ENCODE results near the gene ZNF695. TPM values are rescaled to one million over a fixed set of nuclear protein-coding genes. Genes with fewer than 3 reads are reported as not detected.

ZNF695 gene
- total and polyA plus RNA-seq, 9 of the 15 experiments (the other 6 are each of a cell fraction or from before 2014, with no cell fraction given): 8.7 to 15.2 (median 10.9) TPM

- Histone ChIP-seq H3K27me3 (ENCODE audit: control insufficient read depth in 2 of 2, insufficient read depth in 2 of 2, low read length in 2 of 2) (no peaks in the 10 kb centered on the region), H3K9me3 (replicated peaks; ENCODE audit: control insufficient read depth, insufficient read depth, low read depth, low read length) (no peaks in the 10 kb centered on the region), H4K20me1 (replicated peaks; ENCODE audit: control insufficient read depth, insufficient read depth, low read length) (no peaks in the 10 kb centered on the region), H3K4me1 (replicated peaks in 1 of 2; ENCODE audit: control insufficient read depth in 2 of 2, insufficient read depth in 2 of 2, low read length in 2 of 2) (no peaks in the 10 kb centered on the region), H3K9ac (ENCODE audit: insufficient read depth in 1 of 2, low read depth in 2 of 2, low read length in 2 of 2) (no peak overlapping the region), H3K4me3 (no peak overlapping the region), H3K36me3 (ENCODE audit: control insufficient read depth, insufficient read depth, low read length) (peaks cover 6% of the 10 kb centered on the region; the same call in 1 of the 3 replicates), H3K9me1 (ENCODE audit: control insufficient read depth, insufficient read depth, low read length) (no peaks in the 10 kb centered on the region), H3K27ac (ENCODE audit: extremely low read depth, low read depth, low read length) (no peak overlapping the region), H3K4me2 (ENCODE audit: insufficient read depth, low read length) (no peak overlapping the region), H3K79me2 (ENCODE audit: control insufficient read depth, insufficient read depth, low read length) (no peaks in the 10 kb centered on the region), H2AFZ (ENCODE audit: low read depth, low read length) (no peak overlapping the region)
- POLR2A ChIA-PET: interaction anchor here (0.5 to 1.1 kb wide), 3 partner anchors 23 to 386 kb away, joined by 3 to 5 read pairs (median 3); partner anchors contain the start of gene AHCTF1
- no peak for DNase-seq (ENCODE audit: extremely low read depth in 1 of 4, low spot score in 3 of 4)
- in situ Hi-C loops (cut with MboI): no loop called here
- BruUV-seq (replicated peaks): no TSS peak
- ATAC-seq: no peak
- intact Hi-C loops (cut with micrococcal nuclease): no loop called here
- CTCF ChIA-PET (ENCODE audit: low intra/inter-chr PET ratio): interaction anchor here (0.6 kb wide), 1 partner anchor 23 kb away, joined by 4 read pairs; the partner anchor contains the start of gene AHCTF1
- FAIRE-seq: no peak
- 33% methylated on average over 4 of the region's 4 CpGs for WGBS (ENCODE audit: insufficient coverage, low coverage, missing lambda C conversion rate)
- TF ChIP-seq ZC3H11A (IDR thresholded peaks at IDR 0.05; ENCODE audit: low read depth, low read length) (no peak), FIP1L1 (IDR thresholded peaks at IDR 0.05; ENCODE audit: low read depth, low read length, poor library complexity, severe bottlenecking) (no peak), NCOA4 (IDR thresholded peaks at IDR 0.05; ENCODE audit: partially characterized antibody) (no peak), NEUROD1 (IDR thresholded peaks at IDR 0.05; ENCODE audit: borderline replicate concordance, low read depth, low read length, partially characterized antibody) (no peak), ZNF347 (CRISPR knock-in tag; IDR thresholded peaks at IDR 0.05; ENCODE audit: low read depth) (no peak), ZNF76 (CRISPR knock-in tag; IDR thresholded peaks at IDR 0.05; ENCODE audit: borderline replicate concordance) (no peak), SMARCE1 (IDR thresholded peaks at IDR 0.05) (no peak), ZNF586 (CRISPR knock-in tag; conservative IDR thresholded peaks at IDR 0.05) (no peak), PREB (CRISPR knock-in tag; IDR thresholded peaks at IDR 0.05) (no peak), CBX8 (IDR thresholded peaks at IDR 0.05; ENCODE audit: borderline replicate concordance, extremely low read depth, low read depth, low read length, poor library complexity, severe bottlenecking) (no peak), ELK1 (CRISPR knock-in tag; IDR thresholded peaks at IDR 0.05) (no peak), NR2C2 (CRISPR knock-in tag; IDR thresholded peaks at IDR 0.05) (no peak), NR2C2 (tag; IDR thresholded peaks at IDR 0.05) (no peak)
- TF ChIP-seq, protein P1, sequence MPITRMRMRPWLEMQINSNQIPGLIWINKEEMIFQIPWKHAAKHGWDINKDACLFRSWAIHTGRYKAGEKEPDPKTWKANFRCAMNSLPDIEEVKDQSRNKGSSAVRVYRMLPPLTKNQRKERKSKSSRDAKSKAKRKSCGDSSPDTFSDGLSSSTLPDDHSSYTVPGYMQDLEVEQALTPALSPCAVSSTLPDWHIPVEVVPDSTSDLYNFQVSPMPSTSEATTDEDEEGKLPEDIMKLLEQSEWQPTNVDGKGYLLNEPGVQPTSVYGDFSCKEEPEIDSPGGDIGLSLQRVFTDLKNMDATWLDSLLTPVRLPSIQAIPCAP (CRISPR knock-in tag; IDR thresholded peaks at IDR 0.05; ENCODE audit: borderline replicate concordance): no peak
- TF ChIP-seq, protein P2, sequence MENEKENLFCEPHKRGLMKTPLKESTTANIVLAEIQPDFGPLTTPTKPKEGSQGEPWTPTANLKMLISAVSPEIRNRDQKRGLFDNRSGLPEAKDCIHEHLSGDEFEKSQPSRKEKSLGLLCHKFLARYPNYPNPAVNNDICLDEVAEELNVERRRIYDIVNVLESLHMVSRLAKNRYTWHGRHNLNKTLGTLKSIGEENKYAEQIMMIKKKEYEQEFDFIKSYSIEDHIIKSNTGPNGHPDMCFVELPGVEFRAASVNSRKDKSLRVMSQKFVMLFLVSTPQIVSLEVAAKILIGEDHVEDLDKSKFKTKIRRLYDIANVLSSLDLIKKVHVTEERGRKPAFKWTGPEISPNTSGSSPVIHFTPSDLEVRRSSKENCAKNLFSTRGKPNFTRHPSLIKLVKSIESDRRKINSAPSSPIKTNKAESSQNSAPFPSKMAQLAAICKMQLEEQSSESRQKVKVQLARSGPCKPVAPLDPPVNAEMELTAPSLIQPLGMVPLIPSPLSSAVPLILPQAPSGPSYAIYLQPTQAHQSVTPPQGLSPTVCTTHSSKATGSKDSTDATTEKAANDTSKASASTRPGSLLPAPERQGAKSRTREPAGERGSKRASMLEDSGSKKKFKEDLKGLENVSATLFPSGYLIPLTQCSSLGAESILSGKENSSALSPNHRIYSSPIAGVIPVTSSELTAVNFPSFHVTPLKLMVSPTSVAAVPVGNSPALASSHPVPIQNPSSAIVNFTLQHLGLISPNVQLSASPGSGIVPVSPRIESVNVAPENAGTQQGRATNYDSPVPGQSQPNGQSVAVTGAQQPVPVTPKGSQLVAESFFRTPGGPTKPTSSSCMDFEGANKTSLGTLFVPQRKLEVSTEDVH (IDR thresholded peaks at IDR 0.05; ENCODE audit: low read depth, partially characterized antibody): no peak
- TF ChIP-seq, protein P3, sequence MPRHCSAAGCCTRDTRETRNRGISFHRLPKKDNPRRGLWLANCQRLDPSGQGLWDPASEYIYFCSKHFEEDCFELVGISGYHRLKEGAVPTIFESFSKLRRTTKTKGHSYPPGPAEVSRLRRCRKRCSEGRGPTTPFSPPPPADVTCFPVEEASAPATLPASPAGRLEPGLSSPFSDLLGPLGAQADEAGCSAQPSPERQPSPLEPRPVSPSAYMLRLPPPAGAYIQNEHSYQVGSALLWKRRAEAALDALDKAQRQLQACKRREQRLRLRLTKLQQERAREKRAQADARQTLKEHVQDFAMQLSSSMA (CRISPR knock-in tag; IDR thresholded peaks at IDR 0.05): no peak
These were observed 53.7 kb downstream of the ZNF695 start for GRCh38 chr1:246954126-246954525.

Data from K562 (cell line).